NCI-H1436 (cell line): ENCODE results near the gene GTF3C2.
"Not testable (repeated sequence)": the region's sequence is repeated elsewhere in the genome, so short reads cannot be mapped to it uniquely, and the experiment has no call there.

Source experiments
- DNase-seq: peaks from one replicate; lab custom pipeline; 2025; lab: John Stamatoyannopoulos, UW

The GTF3C2 gene

DNA sequence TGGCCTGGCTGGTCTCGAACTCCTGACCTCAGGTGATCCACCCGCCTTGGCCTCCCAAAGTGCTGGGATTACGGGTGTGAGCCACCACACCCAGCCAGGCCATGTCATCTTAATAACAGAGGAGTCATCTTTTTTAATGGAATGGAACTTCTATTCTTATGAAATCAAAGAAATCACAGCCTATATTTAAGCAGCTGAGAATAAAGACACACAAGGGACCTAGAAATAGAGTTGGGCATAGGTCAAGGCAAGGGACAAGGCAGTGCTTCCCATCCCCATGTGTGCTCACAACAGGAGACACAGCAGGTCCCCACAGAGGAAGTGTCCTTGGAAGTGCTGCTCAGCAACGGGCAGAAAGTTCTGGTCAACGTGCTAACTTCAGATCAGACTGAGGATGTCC is 17.0 kb upstream of the GTF3C2 start:
- no peak for DNase-seq

DNA sequence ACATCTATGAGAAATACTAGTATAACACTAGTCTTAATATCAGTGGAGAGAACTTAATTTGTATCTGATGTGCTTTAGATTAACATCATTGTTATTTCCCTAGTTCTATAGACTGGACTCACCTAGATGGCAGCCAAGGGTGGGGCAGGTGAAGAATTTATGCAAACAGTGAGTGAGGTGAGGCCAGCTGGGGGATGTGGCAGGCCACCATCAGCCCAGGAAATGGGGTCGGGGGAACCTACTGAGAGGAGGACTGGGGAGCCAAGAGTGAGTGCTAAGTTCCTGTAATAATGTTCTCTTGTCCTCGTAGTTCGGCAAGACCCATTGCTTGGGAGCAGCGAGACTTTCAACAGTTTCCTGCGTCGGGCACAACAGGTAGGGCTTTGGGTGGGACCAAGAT is 16.4 kb upstream of the GTF3C2 start:
- DNase-seq: no peak

DNA sequence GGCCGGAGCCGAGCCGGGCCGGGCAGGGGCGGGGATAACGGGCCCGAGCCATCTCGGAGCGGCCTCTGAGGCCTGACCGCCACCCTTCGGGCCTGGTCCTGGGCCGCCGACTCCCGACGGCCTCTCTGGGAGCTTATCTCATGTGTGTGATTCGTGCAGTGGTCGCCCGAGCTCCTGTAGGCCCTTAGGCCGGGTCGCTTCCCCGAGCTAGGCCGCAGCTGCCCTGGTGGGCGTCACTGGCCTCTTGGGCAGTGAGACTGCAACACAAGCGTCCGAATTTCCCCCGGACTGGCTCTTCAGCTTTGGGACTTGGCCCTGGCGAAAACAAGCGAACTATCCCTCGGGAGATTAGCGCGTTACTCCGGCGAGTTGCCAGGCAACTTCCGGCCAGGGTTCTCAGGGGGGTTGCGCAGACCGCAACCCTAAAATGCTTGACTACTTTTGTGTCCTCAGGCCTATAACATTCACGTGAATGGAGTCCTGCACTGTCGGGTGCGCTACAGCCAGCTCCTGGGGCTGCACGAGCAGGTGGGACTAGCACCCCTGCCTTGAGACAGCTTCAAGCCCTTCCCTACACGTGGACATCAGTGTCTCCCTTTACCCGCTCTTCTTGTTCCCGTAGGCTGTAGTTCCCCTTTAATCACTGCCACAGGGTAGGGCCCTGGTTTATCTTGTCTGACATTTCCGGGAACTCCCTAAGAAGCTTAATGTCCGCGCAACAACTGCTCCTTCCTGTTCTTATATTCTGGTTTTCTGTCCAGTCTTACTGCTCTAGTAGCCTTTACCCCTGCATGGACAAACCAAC is 14.5 kb upstream of the GTF3C2 start:
- DNase-seq: peak; percentile 3

DNA sequence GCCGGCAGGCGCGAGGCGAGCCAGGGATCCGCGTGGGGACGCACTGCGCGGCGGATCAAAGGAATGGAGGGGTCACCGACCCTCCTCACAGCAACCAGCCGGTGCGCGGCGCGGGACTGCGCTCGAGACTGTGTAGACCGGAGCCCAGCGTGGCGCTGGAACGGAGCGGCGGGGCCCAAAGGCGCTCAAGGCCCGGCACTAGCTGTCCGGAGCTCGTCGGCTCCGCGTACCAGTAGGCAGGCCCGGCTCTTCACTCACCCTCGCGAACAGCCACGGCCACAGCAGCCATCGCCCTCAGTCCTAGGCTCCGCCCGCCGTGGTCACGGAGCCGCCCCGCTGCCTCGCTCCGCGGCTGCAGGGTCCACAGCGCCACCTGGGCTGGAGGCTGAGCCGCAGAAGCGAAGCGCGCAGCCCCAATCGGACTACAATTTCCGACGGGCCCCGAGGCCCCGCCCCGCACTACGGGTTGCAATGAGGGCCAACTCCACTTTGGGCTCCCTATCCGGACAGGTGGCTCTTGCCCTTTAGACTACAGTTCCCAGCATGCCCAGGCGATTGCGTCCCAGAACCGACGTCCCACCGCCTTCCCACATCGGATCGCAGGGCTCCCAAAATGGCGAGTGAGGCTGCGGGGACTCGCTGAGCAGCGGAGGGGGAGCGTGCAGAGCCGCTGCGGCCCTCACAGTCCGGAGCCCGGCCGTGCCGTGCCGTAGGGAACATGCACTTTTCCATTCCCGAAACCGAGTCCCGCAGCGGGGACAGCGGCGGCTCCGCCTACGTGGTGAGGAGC is 13.7 kb upstream of the GTF3C2 start, which contains the start of the genes EIF2B4 and SNX17:
EIF2B4 (minus strand) TSS at position 313 of the 790 bp plus-strand sequence; CDS start at position 289, 24 bp downstream.
SNX17 (plus strand) TSS at position 591 of the 790 bp plus-strand sequence; CDS start at position 719, 128 bp downstream.
- peak; percentile 97 for DNase-seq

DNA sequence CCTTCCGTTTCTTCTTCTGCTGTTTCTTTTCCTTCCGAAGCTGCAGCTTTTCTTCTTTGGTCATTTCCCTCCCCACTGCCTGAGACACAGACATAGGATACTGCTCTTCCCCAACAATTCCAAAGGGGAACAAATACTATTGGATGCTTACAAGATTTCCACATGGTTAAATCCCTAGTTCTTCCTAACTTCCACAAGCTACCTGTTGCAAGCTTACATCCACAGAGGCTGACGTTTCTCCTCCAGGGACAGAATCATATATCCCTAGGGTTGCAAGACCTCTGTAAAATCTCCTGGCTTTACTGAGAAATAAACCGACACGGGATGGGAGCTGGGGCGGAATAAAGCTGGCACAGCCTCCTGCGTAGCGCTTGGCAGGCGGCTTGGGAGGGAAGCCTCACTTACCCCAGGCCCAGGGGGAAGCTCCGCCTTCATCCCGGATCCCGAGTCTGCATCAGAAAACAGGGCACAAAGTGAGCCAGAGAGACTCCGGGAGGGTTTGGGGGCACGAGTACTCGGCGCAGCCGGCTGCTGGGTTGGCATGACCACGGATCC is 13.0 kb upstream of the GTF3C2 start:
- no peak for DNase-seq

DNA sequence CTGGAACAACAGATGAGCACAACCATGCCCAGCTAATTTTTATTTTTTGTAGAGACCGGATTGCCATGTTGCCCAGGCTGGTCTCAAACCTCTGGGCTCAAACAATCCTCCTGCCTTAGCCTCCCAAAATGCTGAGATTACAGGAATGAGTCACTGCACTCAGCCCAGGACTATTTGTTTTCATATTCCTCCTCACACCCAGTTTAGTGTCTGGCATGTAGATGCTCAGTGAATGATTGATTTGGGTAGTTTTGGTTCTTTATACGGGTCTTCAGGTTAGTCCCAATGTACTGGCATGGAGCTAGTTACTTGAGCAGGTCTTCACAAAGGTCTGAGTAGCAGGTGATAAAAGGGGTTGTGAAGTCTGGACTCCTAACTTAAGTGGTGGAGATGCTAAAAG is 7.4 kb upstream of the GTF3C2 start:
- DNase-seq: no peak

DNA sequence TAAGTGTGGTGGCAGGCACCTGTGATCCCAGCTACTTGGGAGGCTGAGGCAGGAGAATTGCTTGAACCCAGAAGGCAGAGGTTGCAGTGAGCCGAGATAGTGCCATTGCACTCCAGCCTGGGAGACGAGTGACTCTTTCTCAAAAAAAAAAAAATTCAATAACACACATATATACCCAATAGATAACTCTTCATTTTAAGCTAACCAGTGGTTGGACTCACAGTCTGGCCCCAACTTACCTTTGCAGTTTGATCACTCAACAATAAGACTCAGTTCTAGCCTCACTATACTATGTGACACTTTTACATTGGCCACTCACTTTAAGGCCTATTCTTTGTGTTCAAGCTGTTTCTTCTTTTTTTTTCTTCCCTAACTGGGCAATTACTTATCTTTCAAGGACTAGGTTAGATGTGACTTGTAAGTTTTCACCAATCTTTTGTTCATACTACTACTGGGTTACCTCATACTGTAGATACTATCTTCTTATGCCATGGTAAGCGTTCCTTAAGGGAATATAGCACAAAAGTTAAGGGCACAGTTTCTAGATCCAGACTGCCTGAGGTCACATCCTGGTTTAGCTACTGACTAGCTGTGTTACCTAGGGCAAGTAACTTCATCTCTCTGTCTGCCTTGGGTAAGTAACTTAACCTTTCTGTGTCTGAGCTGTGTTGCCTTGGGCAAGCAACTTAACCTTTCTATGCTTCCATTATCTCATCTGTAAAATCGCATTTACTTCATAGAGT is 6.3 kb upstream of the GTF3C2 start:
- DNase-seq: no peak

DNA sequence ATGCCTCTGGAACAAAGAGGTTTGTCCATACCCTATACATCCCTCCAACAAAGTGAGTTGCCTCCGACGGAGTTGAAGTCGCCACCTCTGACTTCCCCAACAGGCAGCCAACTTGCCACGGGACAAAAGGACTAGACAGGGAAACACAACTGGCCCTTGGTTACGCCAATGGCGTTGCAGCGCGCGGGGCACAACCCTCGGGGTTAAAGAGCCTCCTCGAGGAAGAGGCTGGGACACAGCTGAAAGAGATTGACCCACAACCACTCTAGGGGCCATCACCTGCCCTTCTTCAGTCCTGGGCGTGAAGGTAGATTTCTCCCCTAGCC is 545 bp downstream of the GTF3C2 start:
- DNase-seq: no peak

DNA sequence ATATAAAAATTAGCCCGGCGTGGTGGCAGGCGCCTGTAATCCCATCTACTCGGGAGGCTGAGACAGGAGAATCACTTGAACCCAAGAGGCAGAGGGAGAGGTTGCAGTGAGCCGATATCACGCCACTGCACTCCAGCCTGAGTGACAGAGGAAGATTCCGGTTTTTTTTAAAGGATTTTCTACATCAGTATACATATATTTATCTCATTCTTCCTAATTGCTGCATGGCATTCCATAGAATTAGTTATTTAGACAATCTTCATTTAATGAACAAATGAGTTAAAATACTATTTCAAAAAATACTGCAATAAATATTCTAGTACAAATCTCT is 2.0 kb downstream of the GTF3C2 start:
- DNase-seq: no peak

DNA sequence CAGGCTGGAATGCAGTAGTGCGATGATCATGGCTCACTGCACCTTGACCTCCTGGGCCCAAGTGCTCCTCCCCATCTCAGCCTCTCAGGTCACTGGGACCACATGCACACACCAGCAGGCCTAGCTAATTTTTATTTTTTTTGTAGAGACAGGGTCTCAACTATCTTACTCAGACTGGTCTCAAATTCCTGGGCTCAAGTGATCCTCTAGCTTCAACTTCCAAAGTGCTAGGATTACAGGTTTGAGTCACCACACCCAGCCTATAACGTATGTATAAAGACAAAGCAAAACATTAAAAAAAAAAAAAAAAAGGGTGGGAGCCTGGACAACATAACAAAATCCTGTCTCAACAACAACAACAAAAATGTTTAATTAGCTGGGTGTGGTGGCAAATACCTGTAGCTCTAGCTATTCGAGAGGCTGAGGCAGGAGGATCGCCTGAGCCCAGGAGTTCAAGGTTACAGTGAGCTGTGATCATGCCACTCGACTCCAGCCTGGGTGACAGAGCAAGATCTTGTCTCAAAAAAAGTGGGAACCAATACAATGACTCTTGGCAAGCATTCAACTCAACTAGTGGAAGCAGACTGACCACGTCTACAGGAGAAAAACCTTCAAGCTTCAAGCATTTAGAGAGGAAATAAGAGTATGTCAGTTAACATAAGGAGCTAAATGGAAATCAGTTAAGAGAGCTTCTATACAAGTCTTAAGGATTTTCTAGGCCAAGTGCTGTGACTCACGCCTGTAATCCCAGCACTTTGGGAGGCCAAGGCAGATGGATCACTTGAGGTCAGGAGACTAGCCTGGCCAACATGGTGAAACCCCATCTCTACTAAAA is 2.6 kb downstream of the GTF3C2 start:
- DNase-seq: no peak

DNA sequence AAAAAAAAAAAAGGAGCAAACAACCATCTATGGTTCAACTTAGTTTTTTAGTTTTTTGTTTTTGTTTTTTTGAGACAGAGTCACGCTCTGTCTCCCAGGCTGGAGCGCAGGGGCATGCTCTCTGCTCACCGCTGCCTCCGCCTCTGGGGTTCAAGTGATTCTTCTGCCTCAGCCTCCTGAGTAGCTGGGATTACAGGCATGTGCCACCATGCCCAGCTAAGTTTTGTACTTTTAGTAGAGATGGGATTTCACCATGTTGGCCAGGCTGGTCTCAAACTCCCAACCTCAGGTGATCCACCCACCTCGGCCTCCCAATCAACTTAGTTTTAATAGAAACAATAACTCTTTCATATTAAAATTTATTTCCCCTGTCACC is 3.2 kb downstream of the GTF3C2 start:
- not testable (repeated sequence) for DNase-seq

DNA sequence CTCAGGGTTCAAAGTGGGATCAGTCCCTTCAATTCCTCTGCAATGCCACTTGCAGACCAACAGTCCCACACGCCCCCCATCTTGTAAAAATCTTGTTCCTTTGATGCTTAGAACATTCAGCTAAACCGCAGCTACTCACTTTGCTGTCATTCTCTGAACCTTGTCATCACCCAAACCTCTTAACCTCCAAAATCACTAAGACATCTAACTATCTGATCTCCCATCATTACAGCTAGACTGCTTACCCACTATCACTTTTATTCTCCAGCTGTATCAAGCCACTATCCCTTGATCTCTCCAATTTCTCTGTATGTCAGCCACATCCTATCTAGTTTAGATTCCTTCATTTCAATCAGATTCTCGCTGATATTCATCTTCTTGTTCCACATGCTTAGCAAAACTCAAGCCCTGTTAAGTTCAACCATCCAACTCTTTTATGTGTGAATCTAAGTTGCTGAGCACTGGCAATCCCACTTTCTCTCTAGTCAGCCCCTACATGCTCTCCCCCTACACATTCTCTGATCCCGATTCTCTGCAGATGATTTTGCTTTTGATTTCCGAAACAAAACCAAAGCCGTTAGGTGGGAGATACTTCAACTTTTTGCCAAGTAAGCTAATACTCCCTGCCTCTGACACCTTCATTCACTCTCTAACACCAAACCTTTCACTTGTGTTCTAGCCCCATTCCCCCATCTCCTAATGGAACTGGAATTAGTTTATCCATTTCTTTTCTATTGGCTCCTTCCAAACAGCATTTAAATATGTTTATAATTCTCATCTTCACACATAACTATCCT is 4.6 kb downstream of the GTF3C2 start:
- no peak for DNase-seq

DNA sequence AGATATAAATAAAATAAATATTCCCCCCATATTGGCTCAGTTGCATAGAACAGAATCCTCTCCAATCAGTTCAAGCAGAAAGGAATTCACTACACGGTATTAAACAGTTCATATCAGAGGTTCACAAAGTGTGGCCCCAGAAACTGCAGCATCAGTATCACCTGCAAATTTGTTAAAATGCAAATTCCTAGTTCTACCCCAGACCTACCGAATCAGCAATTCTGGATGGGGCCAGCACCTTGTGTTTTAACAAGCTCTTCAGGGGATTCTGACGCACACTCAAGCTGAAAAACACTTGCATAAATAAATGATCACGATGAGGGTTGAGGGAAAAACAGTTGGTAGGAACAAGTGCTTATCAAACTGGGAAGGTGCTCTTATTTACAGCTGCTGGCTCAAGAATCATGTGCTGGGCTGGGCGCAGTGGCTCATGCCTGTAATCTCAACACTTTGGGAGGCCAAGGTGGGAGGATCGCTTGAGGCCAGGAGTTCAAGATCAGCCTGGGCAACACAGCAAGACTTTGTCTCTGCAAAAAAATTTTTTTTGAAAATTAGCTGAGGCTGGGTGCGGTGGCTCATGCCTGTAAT is 6.4 kb downstream of the GTF3C2 start:
- no peak for DNase-seq

DNA sequence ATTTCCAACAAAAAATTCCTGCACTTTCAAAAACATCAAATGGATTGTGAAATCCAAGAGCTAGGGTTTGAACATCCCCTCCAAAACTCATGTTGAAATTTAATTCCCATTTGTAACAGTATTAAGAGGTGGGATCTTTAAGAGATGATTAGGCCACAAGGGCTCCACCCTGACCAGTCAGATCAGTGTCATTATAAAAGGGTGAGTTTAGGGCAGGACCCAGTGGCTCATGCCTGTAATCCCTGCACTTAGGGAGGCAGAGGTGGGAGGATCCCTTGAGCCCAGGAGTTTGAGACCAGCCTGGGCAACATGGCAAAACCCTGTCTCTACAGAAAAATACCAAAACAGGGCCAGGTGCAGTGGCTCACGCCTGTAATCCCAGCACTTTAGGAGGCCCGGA is 8.9 kb downstream of the GTF3C2 start:
- DNase-seq: no peak

DNA sequence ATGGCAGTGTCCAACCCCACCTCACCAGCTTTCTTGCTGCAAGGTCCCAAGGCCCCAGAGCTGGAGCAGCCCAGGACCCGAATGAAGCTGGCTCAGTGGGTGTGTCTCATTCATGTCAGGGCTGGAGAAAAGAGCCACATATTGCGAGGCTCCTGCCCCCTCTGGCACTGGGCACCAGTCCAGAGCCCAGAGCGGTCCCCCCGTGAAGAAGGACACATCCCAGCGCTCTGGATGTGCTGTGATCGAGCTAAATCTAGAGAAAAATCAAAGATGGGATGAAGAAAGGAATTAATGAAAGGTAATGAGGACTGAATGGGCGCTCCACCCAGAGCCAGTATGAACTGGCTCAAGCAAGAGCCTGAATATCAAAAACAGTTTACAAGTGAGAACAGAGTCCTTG is 20.4 kb downstream of the GTF3C2 start:
- no peak for DNase-seq

DNA sequence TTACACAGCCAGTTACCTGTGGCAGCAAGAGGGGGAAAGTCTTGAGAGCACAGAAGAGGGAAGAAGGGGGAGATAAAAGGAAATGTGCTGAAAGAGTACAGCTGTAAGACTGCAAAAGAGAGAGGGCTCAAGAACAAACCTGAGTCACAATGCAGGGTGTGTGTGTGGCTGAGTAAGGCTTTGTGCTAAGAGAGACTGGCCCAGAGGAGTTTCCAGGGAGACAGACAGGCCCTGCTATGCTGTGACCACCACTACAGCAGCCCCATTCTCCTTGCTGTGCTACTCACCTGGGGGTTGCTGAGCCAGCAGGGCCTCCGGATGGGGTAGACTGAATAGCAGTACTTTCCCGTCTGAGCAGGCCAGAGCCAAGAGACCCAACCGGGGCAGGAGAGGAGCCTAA is 21.3 kb downstream of the GTF3C2 start:
- DNase-seq: no peak

DNA sequence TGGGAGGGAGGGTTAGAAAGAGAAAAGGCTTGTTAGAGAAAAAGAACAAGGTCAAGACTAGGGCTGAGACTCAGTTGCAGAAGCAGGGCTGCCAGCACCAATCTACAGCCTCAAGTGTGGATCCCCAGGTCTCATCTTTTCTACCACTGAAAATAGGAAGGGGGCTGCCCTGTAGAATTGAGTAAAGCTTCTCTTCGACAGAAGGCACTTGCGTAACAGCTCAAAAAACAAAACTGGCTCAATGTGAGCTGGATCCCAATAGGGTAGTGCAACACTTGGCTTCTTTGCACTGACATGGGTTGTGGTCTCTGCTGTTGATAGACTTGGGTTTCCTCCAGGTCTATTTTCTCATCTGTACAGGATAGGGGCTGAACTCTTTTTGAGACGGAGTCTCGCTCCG is 31.8 kb downstream of the GTF3C2 start:
- DNase-seq: no peak

DNA sequence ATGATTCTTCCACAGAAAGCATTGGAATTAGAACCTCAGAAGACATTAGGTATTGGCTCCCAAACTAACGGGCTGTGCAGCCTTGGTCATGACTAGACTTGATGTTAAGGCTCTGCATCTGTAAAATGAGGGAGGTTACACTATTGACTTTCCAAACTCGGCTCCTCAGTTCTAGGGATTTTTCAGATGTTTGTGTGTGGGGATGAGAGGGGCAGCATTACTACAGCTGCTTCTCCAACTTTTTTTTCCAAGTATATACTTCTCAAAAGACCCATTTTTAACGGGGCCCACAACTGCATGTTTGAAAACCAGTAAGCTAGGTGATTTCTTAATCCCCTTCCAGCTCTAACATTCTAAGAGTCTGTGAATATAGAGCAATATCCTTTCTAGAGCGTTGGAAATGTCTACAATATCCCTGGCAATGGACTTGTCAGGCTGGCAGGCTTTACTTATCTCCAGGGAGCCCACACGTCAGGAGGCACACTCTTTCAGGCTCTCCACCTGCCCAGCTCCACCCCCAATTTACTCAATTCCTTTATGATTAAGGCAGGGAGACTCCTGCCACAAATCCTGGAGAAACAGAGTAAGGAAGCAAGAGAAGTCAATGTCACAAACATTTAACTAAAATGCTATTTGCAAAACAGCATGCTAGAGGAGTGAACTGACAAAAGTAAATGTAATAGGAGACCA is 32.8 kb downstream of the GTF3C2 start:
- DNase-seq: no peak

DNA sequence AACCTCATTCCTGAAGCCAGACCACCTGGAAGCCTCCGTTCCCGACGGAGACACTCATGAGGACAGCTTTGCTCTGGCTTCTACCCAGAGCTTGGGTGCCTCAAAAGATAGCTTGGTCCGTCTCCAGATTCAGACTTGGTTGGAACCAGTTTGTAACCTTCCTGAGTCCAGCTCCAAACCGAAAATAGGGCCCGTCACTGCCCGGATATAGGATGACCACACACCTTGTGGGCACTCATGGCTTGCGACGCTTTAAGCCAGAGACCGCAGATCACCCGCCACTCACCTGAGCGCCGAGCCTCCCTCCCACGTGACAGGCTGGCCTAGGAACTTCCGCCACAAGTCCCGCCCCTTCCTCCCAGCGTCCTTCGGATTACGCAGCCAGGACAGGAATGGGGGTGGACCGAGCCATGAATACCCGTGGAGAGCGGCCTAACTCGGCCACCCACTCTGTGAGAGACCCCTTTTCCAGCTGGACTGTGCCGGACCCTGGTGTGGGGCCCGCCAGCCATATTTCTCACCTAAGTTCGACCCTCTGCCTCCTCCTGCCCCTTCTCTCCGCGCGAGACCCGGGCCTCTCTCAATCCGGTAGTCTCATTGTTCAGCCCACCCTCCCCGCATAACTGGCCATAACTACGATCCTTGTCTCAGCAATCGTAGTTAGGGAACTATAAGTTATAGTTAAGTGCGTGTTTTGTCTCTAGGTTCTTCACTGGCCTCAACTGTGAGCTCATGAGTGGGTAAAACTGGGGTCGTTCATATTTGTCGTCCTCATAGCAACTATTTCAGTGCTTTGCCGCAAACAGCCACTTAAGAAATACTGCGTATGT is 33.6 kb downstream of the GTF3C2 start, which contains the start of gene MPV17:
MPV17 (minus strand) TSS at position 332 of the 830 bp plus-strand sequence. CDS start 580 bp downstream, outside the sequence.
- DNase-seq: peak; percentile 78
